IPS-NIHi11 (cell line): ENCODE results near the gene RNF20.
"Not testable (repeated sequence)": the region's sequence is repeated elsewhere in the genome, so short reads cannot be mapped to it uniquely, and the experiment has no call there.

Experiments
- DNase-seq: peaks from one replicate; pipeline ENCODE4 v3.0.0; 2012; ENCODE audit warnings: mixed read lengths, low spot score

Gene RNF20

GRCh38 chr9:101587332-101588043, 53.8 kb downstream of the RNF20 start:
- no peak for DNase-seq

DNA sequence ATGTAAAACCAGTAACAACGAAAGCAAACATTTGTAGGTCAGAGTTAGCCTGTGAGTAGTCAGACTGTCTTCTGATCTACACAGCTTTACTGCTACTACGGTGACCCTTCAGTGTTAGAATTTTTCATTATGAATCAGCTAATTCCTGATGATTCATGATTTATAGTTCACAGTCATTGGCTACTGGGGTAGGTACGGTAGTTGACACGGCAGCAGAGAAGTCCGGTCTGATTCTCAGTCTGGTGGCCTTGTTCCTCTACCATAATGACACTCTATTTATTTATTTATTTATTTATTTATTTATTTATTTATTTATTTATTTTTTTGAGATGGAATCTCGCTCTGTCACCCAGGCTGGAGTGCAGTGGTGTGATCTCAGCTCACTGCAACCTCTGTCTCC, 56.4 kb downstream of the RNF20 start:
- not testable (repeated sequence) for DNase-seq

DNA sequence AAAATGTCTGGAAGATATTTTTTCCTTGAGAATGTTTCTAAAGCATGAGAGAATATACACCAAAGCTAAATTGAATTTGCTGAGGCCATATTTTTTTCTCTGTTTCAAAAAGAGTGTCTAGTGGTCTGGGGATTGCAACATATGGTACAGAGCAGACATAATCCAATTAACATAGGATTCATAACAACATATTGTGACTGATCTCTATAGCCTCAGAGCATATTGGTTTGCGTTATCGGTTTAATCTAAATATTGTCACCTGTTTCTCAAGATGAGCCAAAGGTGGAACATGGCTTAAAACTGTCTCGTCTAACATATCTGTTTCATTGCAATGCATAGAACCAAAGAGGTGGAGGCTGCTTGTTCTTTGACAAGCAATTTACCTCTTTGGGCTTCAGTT, 57.2 kb downstream of the RNF20 start:
- DNase-seq, result no peak

GRCh38 chr9:101591787-101592446, 58.3 kb downstream of the RNF20 start:
- DNase-seq, result no peak

DNA sequence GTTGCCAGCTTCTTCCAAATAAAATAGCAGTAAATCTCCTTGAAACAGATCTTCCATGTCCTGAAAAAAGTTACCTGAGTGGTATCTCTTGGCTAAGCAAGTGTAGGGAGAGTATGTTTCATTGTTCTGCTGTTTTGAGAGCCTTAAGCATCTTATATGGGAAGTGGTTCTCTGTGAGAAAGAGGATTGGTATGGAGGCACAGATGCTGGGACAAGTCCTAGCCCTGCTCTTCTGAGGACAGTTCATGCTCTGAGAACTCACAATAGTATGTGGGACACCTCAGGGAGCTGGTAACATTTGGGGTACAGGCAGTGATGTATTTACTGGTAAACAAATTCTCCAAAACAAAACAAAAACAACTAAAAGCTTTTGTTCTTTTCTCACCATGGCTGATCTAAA, 59.1 kb downstream of the RNF20 start:
- no peak for DNase-seq

- DNase-seq, result no peak
Measured at GRCh38 chr9:101593345-101593744, 59.7 kb downstream of the RNF20 start.

- DNase-seq, result no peak
Measured at GRCh38 chr9:101594796-101595195, 61.1 kb downstream of the RNF20 start, which contains the start of gene PPP3R2. PPP3R2 (minus strand) TSS chr9:101594969; CDS start chr9:101594921, 48 bp downstream.

GRCh38 chr9:101601904-101602765, 68.5 kb downstream of the RNF20 start:
- peak; percentile 82 for DNase-seq

- DNase-seq, result no peak
Measured at GRCh38 chr9:101604296-101604695, 70.6 kb downstream of the RNF20 start.

- DNase-seq, result no peak
Measured at GRCh38 chr9:101605547-101605946, 71.9 kb downstream of the RNF20 start.
